HUES48 (cell line): ENCODE data around the gene LRPPRC.

Experiments
- H3K27ac ChIP-seq: one replicate; pipeline ENCODE4 v1.7.0; 2013; ENCODE audit warnings: low read depth, low read length, inconsistent platforms
- H3K27me3 ChIP-seq: 2 replicates; pipeline ENCODE4 v1.6.1; 2013; ENCODE audit warnings: mild to moderate bottlenecking, low read length; ENCODE audit not compliant: control insufficient read depth, insufficient read depth
- H3K36me3 ChIP-seq: 2 replicates; pipeline ENCODE4 v1.6.1; 2013; ENCODE audit warnings: low read length; ENCODE audit not compliant: control insufficient read depth, insufficient read depth
- H3K4me1 ChIP-seq: 2 replicates; pipeline ENCODE4 v1.6.1; 2013; ENCODE audit warnings: mild to moderate bottlenecking, low read length; ENCODE audit not compliant: control insufficient read depth, insufficient read depth
- H3K4me3 ChIP-seq: 2 replicates; pipeline ENCODE4 v1.5.1; 2013; ENCODE audit warnings: mild to moderate bottlenecking, low read depth, low read length
- H3K9ac ChIP-seq: 2 replicates; pipeline ENCODE4 v1.6.1; 2013; ENCODE audit warnings: mild to moderate bottlenecking, low read depth, low read length, moderate library complexity
- H3K9me3 ChIP-seq: 2 replicates; pipeline ENCODE4 v1.6.1; 2013; ENCODE audit warnings: low read length; ENCODE audit not compliant: control insufficient read depth, insufficient read depth

Gene LRPPRC

GRCh38 chr2:44010266-44010665 lies 14.5 kb upstream of the LRPPRC start:
- no peaks in the 10 kb centered on the region for H3K36me3 ChIP-seq
- no peaks in the 10 kb centered on the region for H3K27me3 ChIP-seq
- no peak overlapping the region for H3K27ac ChIP-seq
- no peak overlapping the region for H3K9ac ChIP-seq
- H3K4me1 ChIP-seq, result peaks cover 5% of the 10 kb centered on the region
- no peak overlapping the region for H3K4me3 ChIP-seq
- no peaks in the 10 kb centered on the region for H3K9me3 ChIP-seq

GRCh38 chr2:44009136-44009735 lies 13.4 kb upstream of the LRPPRC start:
- Histone ChIP-seq H3K9ac (no peak overlapping the region), H3K36me3 (no peaks in the 10 kb centered on the region), H3K4me1 (peaks cover 5% of the 10 kb centered on the region), H3K27me3 (no peaks in the 10 kb centered on the region), H3K4me3 (no peak overlapping the region), H3K27ac (no peak overlapping the region), H3K9me3 (no peaks in the 10 kb centered on the region)

GRCh38 chr2:44005846-44006245 lies 10.1 kb upstream of the LRPPRC start:
- no peak overlapping the region for H3K27ac ChIP-seq
- H3K36me3 ChIP-seq, result no peaks in the 10 kb centered on the region
- H3K4me1 ChIP-seq, result no peaks in the 10 kb centered on the region
- no peak overlapping the region for H3K4me3 ChIP-seq
- H3K27me3 ChIP-seq, result no peaks in the 10 kb centered on the region
- H3K9ac ChIP-seq, result no peak overlapping the region
- H3K9me3 ChIP-seq, result no peaks in the 10 kb centered on the region

- H3K4me1 ChIP-seq, result no peaks in the 10 kb centered on the region
- no peaks in the 10 kb centered on the region for H3K27me3 ChIP-seq
- H3K9me3 ChIP-seq, result no peaks in the 10 kb centered on the region
- H3K9ac ChIP-seq, result no peak overlapping the region
- H3K4me3 ChIP-seq, result no peak overlapping the region
- no peak overlapping the region for H3K27ac ChIP-seq
- H3K36me3 ChIP-seq, result no peaks in the 10 kb centered on the region
Observed at GRCh38 chr2:44004735-44005602, 9.2 kb upstream of the LRPPRC start.

- no peaks in the 10 kb centered on the region for H3K36me3 ChIP-seq
- H3K4me3 ChIP-seq, result no peak overlapping the region
- no peak overlapping the region for H3K9ac ChIP-seq
- H3K27ac ChIP-seq, result no peak overlapping the region
- H3K9me3 ChIP-seq, result no peaks in the 10 kb centered on the region
- H3K27me3 ChIP-seq, result no peaks in the 10 kb centered on the region
- no peaks in the 10 kb centered on the region for H3K4me1 ChIP-seq
Observed at GRCh38 chr2:44001716-44002115, 5.9 kb upstream of the LRPPRC start.

GRCh38 chr2:43998263-43998662 lies 2.5 kb upstream of the LRPPRC start:
- H3K36me3 ChIP-seq, result peaks cover 14% of the 10 kb centered on the region
- no peaks in the 10 kb centered on the region for H3K9me3 ChIP-seq
- no peak overlapping the region for H3K9ac ChIP-seq
- H3K27me3 ChIP-seq, result no peaks in the 10 kb centered on the region
- H3K4me1 ChIP-seq, result peaks cover 7% of the 10 kb centered on the region
- no peak overlapping the region for H3K4me3 ChIP-seq
- no peak overlapping the region for H3K27ac ChIP-seq

- Histone ChIP-seq H3K4me1 (peaks cover 10% of the 10 kb centered on the region), H3K9me3 (no peaks in the 10 kb centered on the region), H3K27ac (no peak overlapping the region), H3K9ac (no peak overlapping the region), H3K4me3 (0 out of 2 replicates have a peak overlapping the region, but pooled peaks have one; percentile 98), H3K27me3 (no peaks in the 10 kb centered on the region), H3K36me3 (peaks cover 50% of the 10 kb centered on the region)
Observed at GRCh38 chr2:43993437-43993836, 2.4 kb downstream of the LRPPRC start.

- no peak overlapping the region for H3K9ac ChIP-seq
- H3K4me3 ChIP-seq, result no peak overlapping the region
- no peaks in the 10 kb centered on the region for H3K9me3 ChIP-seq
- H3K4me1 ChIP-seq, result peaks cover 20% of the 10 kb centered on the region
- H3K27ac ChIP-seq, result no peak overlapping the region
- peaks cover 69% of the 10 kb centered on the region for H3K36me3 ChIP-seq
- no peaks in the 10 kb centered on the region for H3K27me3 ChIP-seq
Observed at GRCh38 chr2:43989545-43989944, 6.2 kb downstream of the LRPPRC start.

GRCh38 chr2:43986600-43986999 lies 9.2 kb downstream of the LRPPRC start:
- Histone ChIP-seq H3K27me3 (no peaks in the 10 kb centered on the region), H3K9me3 (no peaks in the 10 kb centered on the region), H3K27ac (no peak overlapping the region), H3K36me3 (peaks cover 56% of the 10 kb centered on the region), H3K4me1 (peaks cover 12% of the 10 kb centered on the region; the same call in 1 of the 2 replicates), H3K9ac (no peak overlapping the region), H3K4me3 (no peak overlapping the region)

GRCh38 chr2:43985359-43985758 lies 10.4 kb downstream of the LRPPRC start:
- H3K27me3 ChIP-seq, result no peaks in the 10 kb centered on the region
- no peaks in the 10 kb centered on the region for H3K9me3 ChIP-seq
- H3K9ac ChIP-seq, result no peak overlapping the region
- peaks cover 10% of the 10 kb centered on the region; the same call in 1 of the 2 replicates for H3K4me1 ChIP-seq
- no peak overlapping the region for H3K27ac ChIP-seq
- H3K36me3 ChIP-seq, result peaks cover 63% of the 10 kb centered on the region
- H3K4me3 ChIP-seq, result no peak overlapping the region

GRCh38 chr2:43984533-43984932 lies 11.3 kb downstream of the LRPPRC start:
- Histone ChIP-seq H3K36me3 (peaks cover 66% of the 10 kb centered on the region), H3K4me1 (peaks cover 10% of the 10 kb centered on the region; the same call in 1 of the 2 replicates), H3K4me3 (no peak overlapping the region), H3K27ac (no peak overlapping the region), H3K9me3 (no peaks in the 10 kb centered on the region), H3K27me3 (no peaks in the 10 kb centered on the region), H3K9ac (no peak overlapping the region)
